Fibroblast of the aortic adventitia (primary cell): ENCODE results near the gene PPIA. TPM values are rescaled to one million over a fixed set of nuclear protein-coding genes. Genes with fewer than 3 reads are reported as not detected.

Experiments
- DNase-seq: peaks from one replicate; pipeline ENCODE4 v3.0.0-alpha.2; 2010; ENCODE audit warnings: low read depth
- H3K4me3 ChIP-seq: 2 replicates; pipeline ENCODE4 v1.5.1; 2011; ENCODE audit warnings: low read depth, mild to moderate bottlenecking, control low read depth, low read length, moderate library complexity
- CTCF ChIP-seq: IDR thresholded peaks from 2 replicates; pipeline ENCODE4 v1.5.1; 2011; ENCODE audit warnings: mild to moderate bottlenecking, low read length, control low read depth, inconsistent platforms; ENCODE audit not compliant: insufficient read depth
- total RNA-seq: library from RNA; depleted of rRNA; stranded (reverse); fragments of >200 nt; gene quantifications from 2 replicates; pipeline ENCODE4 v1.2.3, GENCODE V29; 2012; ENCODE audit warnings: low replicate concordance

PPIA gene
- total RNA-seq, 1 donor, result 2,915 TPM

- DNase-seq, result no peak
- TF ChIP-seq CTCF, result no peak
- no peak overlapping the region for H3K4me3 ChIP-seq
These were observed 8.7 kb upstream of the PPIA start for GRCh38 chr7:44787762-44788161.

GRCh38 chr7:44789990-44790389 is 6.5 kb upstream of the PPIA start:
- H3K4me3 ChIP-seq, result no peak overlapping the region
- no peak for DNase-seq

GRCh38 chr7:44791278-44792219 is 4.9 kb upstream of the PPIA start:
- H3K4me3 ChIP-seq, result no peak overlapping the region
- DNase-seq, result peak; percentile 50
- peak; percentile 30 for TF ChIP-seq CTCF

More at GRCh38 chr7:44789990-44790389, 6.5 kb upstream of the PPIA start:
- TF ChIP-seq CTCF, result no peak

- H3K4me3 ChIP-seq, result no peak overlapping the region
- no peak for DNase-seq
- no peak for TF ChIP-seq CTCF
These were observed 2.6 kb upstream of the PPIA start for GRCh38 chr7:44793919-44794318.

- H3K4me3 ChIP-seq, result no peak overlapping the region
- TF ChIP-seq CTCF, result no peak
- DNase-seq, result no peak
These were observed 2.1 kb upstream of the PPIA start for GRCh38 chr7:44794331-44794730.

GRCh38 chr7:44796034-44796503 is 412 bp upstream of the PPIA start:
- peak; percentile 44 for DNase-seq
- H3K4me3 ChIP-seq, result peak overlapping the region; percentile 94
- TF ChIP-seq CTCF, result no peak
